ENCODE measurements around the gene MSGN1. TPM values are rescaled to one million over a fixed set of nuclear protein-coding genes. Genes with fewer than 3 reads are reported as not detected.

The MSGN1 gene
- total RNA-seq, 1 experiment from 2014 or later = not detected

GRCh38 chr2:17768894-17769293, 47.4 kb upstream of the MSGN1 start:
- H3K36me3 ChIP-seq (ENCODE audit: control insufficient read depth in 1 of 2, insufficient read depth in 2 of 2, low read length in 2 of 2) = peaks cover 5 to 19% of the 10 kb centered on the region in 2 experiments
- no peak overlapping the region for H3K4me2 ChIP-seq (ENCODE audit: low read length)
- ATAC-seq (no peak), DNase-seq (ENCODE audit: low read depth, low spot score) (no peak)
- H3K4me3 ChIP-seq (replicated peaks in 1 of 2; ENCODE audit: low read depth in 1 of 2, low read length in 2 of 2) = no peak overlapping the region
- no peaks in the 10 kb centered on the region for H3K79me2 ChIP-seq (ENCODE audit: insufficient read depth, low read length)
- H3K9me2 ChIP-seq (ENCODE audit: insufficient read depth) = no peaks in the 10 kb centered on the region
- H3K27me3 ChIP-seq (ENCODE audit: insufficient read depth, low read length) = no peaks in the 10 kb centered on the region
- H4K20me1 ChIP-seq (ENCODE audit: insufficient read depth) = no peaks in the 10 kb centered on the region; the same call in 1 of the 2 replicates
- ChIA-PET RAD21 (ENCODE audit: low non-redundant PET in 1 of 2, low total read pairs in 2 of 2, uncharacterized antibody in 2 of 2, unreplicated experiment in 2 of 2) (no interaction called here), CTCF (no interaction called here), POLR2A (no interaction called here)
- TF ChIP-seq CBX3 (IDR thresholded peaks at IDR 0.05; ENCODE audit: low read depth) = no peak
- TF ChIP-seq CEBPB (IDR thresholded peaks at IDR 0.05; ENCODE audit: low read depth) = no peak
- no peak for TF ChIP-seq CTCF (IDR thresholded peaks at IDR 0.05 in 2 of 3, conservative IDR thresholded peaks at IDR 0.05 in 1 of 3; ENCODE audit: borderline replicate concordance in 1 of 3, insufficient read depth in 1 of 3, low read depth in 2 of 3, low read length in 2 of 3)
- no peak for TF ChIP-seq SIN3A (IDR thresholded peaks at IDR 0.05; ENCODE audit: low read depth)
- TF ChIP-seq EGR1 (IDR thresholded peaks at IDR 0.05; ENCODE audit: low read depth) = no peak
- TF ChIP-seq YY1 (IDR thresholded peaks at IDR 0.05; ENCODE audit: extremely low read depth, insufficient replicate concordance, low read depth, low read length) = no peak
- TF ChIP-seq MAX (IDR thresholded peaks at IDR 0.05) = no peak
- TF ChIP-seq SP1 (IDR thresholded peaks at IDR 0.05; ENCODE audit: low read depth) = no peak
- TF ChIP-seq RAD21 (IDR thresholded peaks at IDR 0.05; ENCODE audit: low read depth) = no peak
- no peak for TF ChIP-seq EZH2phosphoT487 (IDR thresholded peaks at IDR 0.05; ENCODE audit: borderline replicate concordance)
- TF ChIP-seq FOSL1 (IDR thresholded peaks at IDR 0.05; ENCODE audit: low read depth) = no peak
- no peak for TF ChIP-seq ATF3 (IDR thresholded peaks at IDR 0.05)
- TF ChIP-seq ZFX (IDR thresholded peaks at IDR 0.05) = no peak
- no peak for TF ChIP-seq ZBTB33 (IDR thresholded peaks at IDR 0.05; ENCODE audit: extremely low read depth, insufficient replicate concordance, low read length)
- no peak for TF ChIP-seq POLR2AphosphoS5 (IDR thresholded peaks at IDR 0.05; ENCODE audit: low read depth, low read length)
- TF ChIP-seq EZH2 (IDR thresholded peaks at IDR 0.05) = no peak
- TF ChIP-seq JUND (IDR thresholded peaks at IDR 0.05) = no peak
- TF ChIP-seq POLR2A (IDR thresholded peaks at IDR 0.05; ENCODE audit: borderline replicate concordance, extremely low read depth, insufficient read depth, insufficient read length) = no peak
- no peak for TF ChIP-seq TCF7L2 (IDR thresholded peaks at IDR 0.05; ENCODE audit: borderline replicate concordance, extremely low read depth, insufficient read depth, insufficient read length)
- BruUV-seq (replicated peaks) = no TSS peak
- H3K4me1 ChIP-seq (ENCODE audit: control insufficient read depth in 1 of 2, insufficient read depth in 2 of 2, low read length in 2 of 2) = no peaks in the 10 kb centered on the region
- H3K9me3 ChIP-seq (ENCODE audit: control insufficient read depth in 1 of 2, insufficient read depth in 1 of 2, low read depth in 1 of 2, low read length in 2 of 2) = no peaks in the 10 kb centered on the region
- no peak overlapping the region for H3K9ac ChIP-seq (ENCODE audit: low read length)
- intact Hi-C loops (cut with micrococcal nuclease) = no loop called here
- no peak overlapping the region for H3K27ac ChIP-seq (ENCODE audit: low read depth, low read length)
- H2AFZ ChIP-seq (ENCODE audit: low read depth, low read length, poor library complexity, severe bottlenecking) = no peak overlapping the region

Measured in HCT116 (cell line).